ENCODE measurements around the gene TRAPPC14.

TRAPPC14 gene

DNA sequence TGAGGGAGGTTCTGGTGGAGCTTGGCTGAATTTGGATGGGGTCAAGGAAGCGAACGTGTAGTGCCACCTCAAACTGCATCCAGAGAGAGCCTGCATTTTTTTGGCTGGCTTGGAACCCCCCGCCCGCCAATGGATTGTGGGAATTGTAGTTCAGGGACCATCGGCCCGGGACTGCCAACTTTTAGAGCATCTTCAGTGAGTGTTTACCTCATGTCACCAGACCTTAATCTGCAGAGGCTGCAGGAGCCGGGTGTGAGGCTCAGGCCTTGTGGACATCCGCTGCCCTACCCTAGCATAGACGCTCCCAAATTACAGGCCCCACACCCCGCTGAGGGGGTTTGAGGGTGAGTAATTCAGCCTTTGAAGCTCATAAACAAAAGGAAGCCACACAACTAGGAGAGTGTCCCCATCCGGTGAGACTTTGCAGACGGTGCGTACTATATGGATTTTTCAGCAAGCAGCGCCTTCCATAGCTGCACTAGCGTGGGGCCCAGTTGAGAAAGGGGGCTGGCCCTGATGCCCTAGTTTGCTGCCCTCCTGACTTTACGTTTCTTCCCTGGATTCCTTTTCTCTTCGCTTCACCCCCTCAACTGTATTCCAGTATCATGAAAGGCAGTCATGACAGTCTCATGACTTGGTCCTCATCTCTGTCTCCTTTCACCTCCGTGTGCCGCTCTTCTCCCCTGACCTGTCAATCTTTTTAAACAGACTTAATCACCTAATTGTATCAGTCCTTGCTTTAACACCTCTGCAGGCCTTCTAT, 38.4 kb downstream of the TRAPPC14 start (continued):
- no peak for TF ChIP-seq ZNF174 (tag by site-specific recombination; IDR thresholded peaks at IDR 0.05)
- TF ChIP-seq, protein P1, sequence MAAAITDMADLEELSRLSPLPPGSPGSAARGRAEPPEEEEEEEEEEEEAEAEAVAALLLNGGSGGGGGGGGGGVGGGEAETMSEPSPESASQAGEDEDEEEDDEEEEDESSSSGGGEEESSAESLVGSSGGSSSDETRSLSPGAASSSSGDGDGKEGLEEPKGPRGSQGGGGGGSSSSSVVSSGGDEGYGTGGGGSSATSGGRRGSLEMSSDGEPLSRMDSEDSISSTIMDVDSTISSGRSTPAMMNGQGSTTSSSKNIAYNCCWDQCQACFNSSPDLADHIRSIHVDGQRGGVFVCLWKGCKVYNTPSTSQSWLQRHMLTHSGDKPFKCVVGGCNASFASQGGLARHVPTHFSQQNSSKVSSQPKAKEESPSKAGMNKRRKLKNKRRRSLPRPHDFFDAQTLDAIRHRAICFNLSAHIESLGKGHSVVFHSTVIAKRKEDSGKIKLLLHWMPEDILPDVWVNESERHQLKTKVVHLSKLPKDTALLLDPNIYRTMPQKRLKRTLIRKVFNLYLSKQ (tag by site-specific recombination; IDR thresholded peaks at IDR 0.05; ENCODE audit: borderline replicate concordance), result no peak
- TF ChIP-seq ZNF768 (tag by site-specific recombination; IDR thresholded peaks at IDR 0.05), result no peak
- TF ChIP-seq ZNF19 (tag by site-specific recombination; IDR thresholded peaks at IDR 0.05; ENCODE audit: low read depth), result no peak
- TF ChIP-seq MZF1 (tag by site-specific recombination; IDR thresholded peaks at IDR 0.05; ENCODE audit: borderline replicate concordance), result no peak
- TF ChIP-seq, protein P2, sequence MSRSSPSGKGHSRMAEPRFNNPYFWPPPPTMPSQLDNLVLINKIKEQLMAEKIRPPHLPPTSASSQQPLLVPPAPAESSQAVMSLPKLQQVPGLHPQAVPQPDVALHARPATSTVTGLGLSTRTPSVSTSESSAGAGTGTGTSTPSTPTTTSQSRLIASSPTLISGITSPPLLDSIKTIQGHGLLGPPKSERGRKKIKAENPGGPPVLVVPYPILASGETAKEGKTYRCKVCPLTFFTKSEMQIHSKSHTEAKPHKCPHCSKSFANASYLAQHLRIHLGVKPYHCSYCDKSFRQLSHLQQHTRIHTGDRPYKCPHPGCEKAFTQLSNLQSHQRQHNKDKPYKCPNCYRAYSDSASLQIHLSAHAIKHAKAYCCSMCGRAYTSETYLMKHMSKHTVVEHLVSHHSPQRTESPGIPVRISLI (tag by site-specific recombination; IDR thresholded peaks at IDR 0.05), result peak; percentile 82; the same call in 1 of the 2 replicates
- no peak for TF ChIP-seq ZNF302 (tag by site-specific recombination; IDR thresholded peaks at IDR 0.05; ENCODE audit: low read depth)
- no peak for TF ChIP-seq ZNF555 (tag by site-specific recombination; conservative IDR thresholded peaks at IDR 0.05)
- no peak for TF ChIP-seq TRIM28 (IDR thresholded peaks at IDR 0.05; ENCODE audit: borderline replicate concordance, low read length)
- TF ChIP-seq, protein P3, sequence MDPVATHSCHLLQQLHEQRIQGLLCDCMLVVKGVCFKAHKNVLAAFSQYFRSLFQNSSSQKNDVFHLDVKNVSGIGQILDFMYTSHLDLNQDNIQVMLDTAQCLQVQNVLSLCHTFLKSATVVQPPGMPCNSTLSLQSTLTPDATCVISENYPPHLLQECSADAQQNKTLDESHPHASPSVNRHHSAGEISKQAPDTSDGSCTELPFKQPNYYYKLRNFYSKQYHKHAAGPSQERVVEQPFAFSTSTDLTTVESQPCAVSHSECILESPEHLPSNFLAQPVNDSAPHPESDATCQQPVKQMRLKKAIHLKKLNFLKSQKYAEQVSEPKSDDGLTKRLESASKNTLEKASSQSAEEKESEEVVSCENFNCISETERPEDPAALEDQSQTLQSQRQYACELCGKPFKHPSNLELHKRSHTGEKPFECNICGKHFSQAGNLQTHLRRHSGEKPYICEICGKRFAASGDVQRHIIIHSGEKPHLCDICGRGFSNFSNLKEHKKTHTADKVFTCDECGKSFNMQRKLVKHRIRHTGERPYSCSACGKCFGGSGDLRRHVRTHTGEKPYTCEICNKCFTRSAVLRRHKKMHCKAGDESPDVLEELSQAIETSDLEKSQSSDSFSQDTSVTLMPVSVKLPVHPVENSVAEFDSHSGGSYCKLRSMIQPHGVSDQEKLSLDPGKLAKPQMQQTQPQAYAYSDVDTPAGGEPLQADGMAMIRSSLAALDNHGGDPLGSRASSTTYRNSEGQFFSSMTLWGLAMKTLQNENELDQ (tag by site-specific recombination; IDR thresholded peaks at IDR 0.05; ENCODE audit: low read depth), result no peak
- TF ChIP-seq ZNF670 (tag by site-specific recombination; IDR thresholded peaks at IDR 0.05; ENCODE audit: low read depth), result no peak
- peak; percentile 75 for TF ChIP-seq KLF10 (tag by site-specific recombination; IDR thresholded peaks at IDR 0.05)
- TF ChIP-seq, protein P4, sequence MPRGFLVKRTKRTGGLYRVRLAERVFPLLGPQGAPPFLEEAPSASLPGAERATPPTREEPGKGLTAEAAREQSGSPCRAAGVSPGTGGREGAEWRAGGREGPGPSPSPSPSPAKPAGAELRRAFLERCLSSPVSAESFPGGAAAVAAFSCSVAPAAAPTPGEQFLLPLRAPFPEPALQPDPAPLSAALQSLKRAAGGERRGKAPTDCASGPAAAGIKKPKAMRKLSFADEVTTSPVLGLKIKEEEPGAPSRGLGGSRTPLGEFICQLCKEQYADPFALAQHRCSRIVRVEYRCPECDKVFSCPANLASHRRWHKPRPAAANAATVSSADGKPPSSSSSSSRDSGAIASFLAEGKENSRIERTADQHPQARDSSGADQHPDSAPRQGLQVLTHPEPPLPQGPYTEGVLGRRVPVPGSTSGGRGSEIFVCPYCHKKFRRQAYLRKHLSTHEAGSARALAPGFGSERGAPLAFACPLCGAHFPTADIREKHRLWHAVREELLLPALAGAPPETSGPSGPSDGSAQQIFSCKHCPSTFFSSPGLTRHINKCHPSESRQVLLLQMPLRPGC (tag by site-specific recombination; IDR thresholded peaks at IDR 0.05), result peak; percentile 70; the same call in 1 of the 2 replicates
- no peak for TF ChIP-seq ZNF341 (tag by site-specific recombination; IDR thresholded peaks at IDR 0.05; ENCODE audit: low read depth)
- TF ChIP-seq ZBTB1 (tag by site-specific recombination; IDR thresholded peaks at IDR 0.05), result no peak
- no peak for TF ChIP-seq ZNF48 (tag by site-specific recombination; IDR thresholded peaks at IDR 0.05)
- TF ChIP-seq SP2 (tag by site-specific recombination; IDR thresholded peaks at IDR 0.05), result no peak
- peak; percentile 65 for TF ChIP-seq ZNF366 (tag by site-specific recombination; conservative IDR thresholded peaks at IDR 0.05)
- TF ChIP-seq, protein P5, sequence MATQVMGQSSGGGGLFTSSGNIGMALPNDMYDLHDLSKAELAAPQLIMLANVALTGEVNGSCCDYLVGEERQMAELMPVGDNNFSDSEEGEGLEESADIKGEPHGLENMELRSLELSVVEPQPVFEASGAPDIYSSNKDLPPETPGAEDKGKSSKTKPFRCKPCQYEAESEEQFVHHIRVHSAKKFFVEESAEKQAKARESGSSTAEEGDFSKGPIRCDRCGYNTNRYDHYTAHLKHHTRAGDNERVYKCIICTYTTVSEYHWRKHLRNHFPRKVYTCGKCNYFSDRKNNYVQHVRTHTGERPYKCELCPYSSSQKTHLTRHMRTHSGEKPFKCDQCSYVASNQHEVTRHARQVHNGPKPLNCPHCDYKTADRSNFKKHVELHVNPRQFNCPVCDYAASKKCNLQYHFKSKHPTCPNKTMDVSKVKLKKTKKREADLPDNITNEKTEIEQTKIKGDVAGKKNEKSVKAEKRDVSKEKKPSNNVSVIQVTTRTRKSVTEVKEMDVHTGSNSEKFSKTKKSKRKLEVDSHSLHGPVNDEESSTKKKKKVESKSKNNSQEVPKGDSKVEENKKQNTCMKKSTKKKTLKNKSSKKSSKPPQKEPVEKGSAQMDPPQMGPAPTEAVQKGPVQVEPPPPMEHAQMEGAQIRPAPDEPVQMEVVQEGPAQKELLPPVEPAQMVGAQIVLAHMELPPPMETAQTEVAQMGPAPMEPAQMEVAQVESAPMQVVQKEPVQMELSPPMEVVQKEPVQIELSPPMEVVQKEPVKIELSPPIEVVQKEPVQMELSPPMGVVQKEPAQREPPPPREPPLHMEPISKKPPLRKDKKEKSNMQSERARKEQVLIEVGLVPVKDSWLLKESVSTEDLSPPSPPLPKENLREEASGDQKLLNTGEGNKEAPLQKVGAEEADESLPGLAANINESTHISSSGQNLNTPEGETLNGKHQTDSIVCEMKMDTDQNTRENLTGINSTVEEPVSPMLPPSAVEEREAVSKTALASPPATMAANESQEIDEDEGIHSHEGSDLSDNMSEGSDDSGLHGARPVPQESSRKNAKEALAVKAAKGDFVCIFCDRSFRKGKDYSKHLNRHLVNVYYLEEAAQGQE (tag by site-specific recombination; IDR thresholded peaks at IDR 0.05), result no peak
- TF ChIP-seq ZNF391 (tag by site-specific recombination; IDR thresholded peaks at IDR 0.05; ENCODE audit: borderline replicate concordance, low read depth), result no peak
- TF ChIP-seq ZNF121 (tag by site-specific recombination; IDR thresholded peaks at IDR 0.05), result no peak
- no peak for TF ChIP-seq ZNF184 (tag by site-specific recombination; IDR thresholded peaks at IDR 0.05)
- peak; percentile 75 for TF ChIP-seq KLF8 (tag by site-specific recombination; IDR thresholded peaks at IDR 0.05)
- TF ChIP-seq SP3 (tag by site-specific recombination; IDR thresholded peaks at IDR 0.05), result no peak; the same call in 1 of the 2 replicates
- no peak for TF ChIP-seq ZNF530 (tag by site-specific recombination; IDR thresholded peaks at IDR 0.05; ENCODE audit: low read depth)
- TF ChIP-seq ZEB2 (tag by site-specific recombination; IDR thresholded peaks at IDR 0.05), result peak; percentile 46; the same call in 1 of the 2 replicates
- TF ChIP-seq ZNF132 (tag by site-specific recombination; IDR thresholded peaks at IDR 0.05; ENCODE audit: borderline replicate concordance), result no peak
- no peak for TF ChIP-seq PRDM1 (tag by site-specific recombination; IDR thresholded peaks at IDR 0.05)
- TF ChIP-seq ZNF140 (tag by site-specific recombination; IDR thresholded peaks at IDR 0.05), result no peak
- TF ChIP-seq ZNF155 (tag by site-specific recombination; IDR thresholded peaks at IDR 0.05), result no peak
- 0 out of 2 replicates have a peak, but pooled peaks have one; percentile 10 for TF ChIP-seq ZNF600 (tag by site-specific recombination; IDR thresholded peaks at IDR 0.05)

Data from HEK293 (cell line).